ENCODE results near the gene KLK2.

DNA sequence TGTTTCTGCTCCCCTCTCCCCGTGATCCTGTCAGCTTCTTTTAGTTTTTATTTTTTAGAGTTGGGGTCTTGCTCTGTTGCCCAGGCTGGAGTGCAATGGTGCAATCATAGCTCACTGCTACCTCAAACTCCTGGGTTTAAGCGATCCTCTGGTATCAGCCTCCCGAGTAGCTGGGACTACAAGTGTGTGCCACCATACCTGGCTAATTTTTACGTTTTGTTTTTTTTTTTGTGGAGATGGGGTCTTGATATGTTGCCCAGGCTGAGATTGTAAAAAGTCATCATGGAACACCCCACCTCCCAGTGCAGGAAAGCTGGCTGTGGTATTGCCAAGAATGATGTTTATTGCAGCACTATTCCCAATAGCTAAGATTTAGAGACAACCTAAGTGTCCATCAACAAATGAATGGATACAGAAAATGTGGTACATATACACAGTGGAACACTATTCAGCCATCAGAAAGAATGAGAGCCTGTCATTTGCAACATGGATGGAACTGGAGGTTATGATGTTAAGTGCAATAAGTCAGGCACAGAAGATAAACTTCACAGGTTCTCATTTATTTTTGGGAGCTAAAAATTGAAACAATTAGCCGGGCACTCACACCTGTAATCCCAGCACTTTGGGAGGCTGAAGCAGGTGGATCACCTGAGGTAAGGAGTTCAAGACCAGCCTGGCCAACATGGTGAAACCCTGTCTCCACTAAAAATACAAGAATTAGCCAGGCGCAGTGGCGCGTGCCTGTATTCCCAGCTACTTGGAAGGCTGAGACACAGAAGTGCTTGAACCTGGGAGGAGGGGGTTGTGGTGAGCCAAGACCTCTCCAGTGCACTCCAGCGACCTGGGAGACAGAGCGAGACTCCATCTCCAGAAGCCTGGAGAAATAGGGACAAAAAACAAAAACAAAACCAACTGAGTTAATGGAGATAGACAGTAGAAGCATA lies 33.3 kb upstream of the KLK2 start:
- TF ChIP-seq, protein P1, sequence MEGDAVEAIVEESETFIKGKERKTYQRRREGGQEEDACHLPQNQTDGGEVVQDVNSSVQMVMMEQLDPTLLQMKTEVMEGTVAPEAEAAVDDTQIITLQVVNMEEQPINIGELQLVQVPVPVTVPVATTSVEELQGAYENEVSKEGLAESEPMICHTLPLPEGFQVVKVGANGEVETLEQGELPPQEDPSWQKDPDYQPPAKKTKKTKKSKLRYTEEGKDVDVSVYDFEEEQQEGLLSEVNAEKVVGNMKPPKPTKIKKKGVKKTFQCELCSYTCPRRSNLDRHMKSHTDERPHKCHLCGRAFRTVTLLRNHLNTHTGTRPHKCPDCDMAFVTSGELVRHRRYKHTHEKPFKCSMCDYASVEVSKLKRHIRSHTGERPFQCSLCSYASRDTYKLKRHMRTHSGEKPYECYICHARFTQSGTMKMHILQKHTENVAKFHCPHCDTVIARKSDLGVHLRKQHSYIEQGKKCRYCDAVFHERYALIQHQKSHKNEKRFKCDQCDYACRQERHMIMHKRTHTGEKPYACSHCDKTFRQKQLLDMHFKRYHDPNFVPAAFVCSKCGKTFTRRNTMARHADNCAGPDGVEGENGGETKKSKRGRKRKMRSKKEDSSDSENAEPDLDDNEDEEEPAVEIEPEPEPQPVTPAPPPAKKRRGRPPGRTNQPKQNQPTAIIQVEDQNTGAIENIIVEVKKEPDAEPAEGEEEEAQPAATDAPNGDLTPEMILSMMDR (IDR thresholded peaks at IDR 0.05) = no peak
- TF ChIP-seq POLR2A (IDR thresholded peaks at IDR 0.05) = no peak
- no peak for TF ChIP-seq POLR2AphosphoS5 (IDR thresholded peaks at IDR 0.05)

Data from gastroesophageal sphincter (tissue), 3 donors.